Breast epithelium (tissue), 4 donors: ENCODE measurements around the gene PANX3. TPM values are rescaled to one million over a fixed set of nuclear protein-coding genes. Genes with fewer than 3 reads are reported as not detected.

Experiments
- DNase-seq, 2 donors: peaks; one replicate each; pipeline ENCODE4 v3.0.0-alpha.2; 2019; ENCODE audit warnings: low spot score in 2 of 2
- H3K27ac ChIP-seq, 2 donors: fragments of 200-600 bp; sonication (generic) in 1 of 2; one replicate each; pipeline ENCODE4 v1.5.1; 2016 to 2019; ENCODE audit warnings: mild to moderate bottlenecking in 1 of 2
- H3K27me3 ChIP-seq, 2 donors: fragments of 200-600 bp; sonication (generic) in 1 of 2; one replicate each; pipeline versions ENCODE4 v1.5.1 to v1.6.0; 2017 to 2019; ENCODE audit warnings: control low read depth in 1 of 2, mild to moderate bottlenecking in 1 of 2
- H3K36me3 ChIP-seq: fragments of 200-600 bp; one replicate; pipeline ENCODE4 v1.5.1; 2019
- H3K4me1 ChIP-seq, 2 donors: fragments of 200-600 bp; sonication (generic); one replicate each; pipeline ENCODE4 v1.5.1; 2016 to 2019; ENCODE audit warnings: control low read depth in 1 of 2
- H3K4me3 ChIP-seq, 3 donors: fragments of 200-600 bp; sonication (generic); 1 replicate in 2 of 3; 2 replicates in 1 of 3; pipeline ENCODE4 v1.5.1; 2016 to 2019; ENCODE audit warnings: mild to moderate bottlenecking in 3 of 3, moderate library complexity in 2 of 3
- H3K9me3 ChIP-seq, 2 donors: fragments of 200-600 bp; sonication (generic) in 1 of 2; one replicate each; pipeline ENCODE4 v1.5.1; 2016 to 2019; ENCODE audit warnings: control low read depth in 1 of 2
- CTCF ChIP-seq, 3 donors: fragments of 450-650 bp; IDR thresholded peaks; one replicate each; pipeline ENCODE4 v1.5.1; 2016 to 2017; ENCODE audit warnings: antibody characterized with exemption in 3 of 3, mild to moderate bottlenecking in 3 of 3, moderate library complexity in 3 of 3
- POLR2A ChIP-seq: fragments of 450-650 bp; IDR thresholded peaks from one replicate; pipeline ENCODE4 v1.6.1; 2016; ENCODE audit warnings: antibody characterized with exemption, mild to moderate bottlenecking, moderate library complexity
- POLR2AphosphoS5 ChIP-seq, 3 donors: sonication (generic); formaldehyde crosslinking; IDR thresholded peaks; one replicate each; pipeline ENCODE4 v1.6.1; 2017; ENCODE audit warnings: antibody characterized with exemption in 3 of 3
- intact Hi-C: fragments of 100-400 bp; cut with DNase I; formaldehyde crosslinking; loops from one replicate; pipeline ENCODE4 v1.15.1; 2023; ENCODE audit warnings: low total_unique reads
- total RNA-seq, 3 donors: library from RNA; depleted of rRNA; stranded (reverse); fragments of >200 nt; gene quantifications; one replicate each; pipeline ENCODE4 v1.1.0, GENCODE V29; 2016

The PANX3 gene
- total RNA-seq: not detected

GRCh38 chr11:124611064-124611463 is at the start of gene PANX3:
PANX3 (plus strand) TSS chr11:124611428; CDS start chr11:124611557, 129 bp downstream.
- DNase-seq: no peak
- TF ChIP-seq CTCF (IDR thresholded peaks at IDR 0.05) (no peak), POLR2A (no peak), POLR2AphosphoS5 (IDR thresholded peaks at IDR 0.05) (no peak)
- intact Hi-C loops: no loop called here
- H3K36me3 ChIP-seq: no peaks in the 10 kb centered on the region
- no peaks in the 10 kb centered on the region for H3K4me1 ChIP-seq
- no peak within 1 kb of the TSS for H3K27ac ChIP-seq
- no peak within 1 kb of the TSS for H3K4me3 ChIP-seq
- peaks cover 0 to 9% of the 10 kb centered on the region in 2 donors for H3K27me3 ChIP-seq
- no peaks in the 10 kb centered on the region for H3K9me3 ChIP-seq

GRCh38 chr11:124569697-124570096 is 41.5 kb upstream of the PANX3 start, which contains the start of gene OR8A1:
OR8A1 (plus strand) TSS chr11:124569997; CDS start chr11:124570120, 123 bp downstream.
- DNase-seq: no peak
- Histone ChIP-seq H3K27ac (no peak within 1 kb of the TSS), H3K27me3 (no peaks in the 10 kb centered on the region), H3K9me3 (no peaks in the 10 kb centered on the region), H3K4me3 (no peak within 1 kb of the TSS), H3K36me3 (no peaks in the 10 kb centered on the region), H3K4me1 (no peaks in the 10 kb centered on the region)
- TF ChIP-seq POLR2A (no peak), POLR2AphosphoS5 (IDR thresholded peaks at IDR 0.05) (no peak), CTCF (IDR thresholded peaks at IDR 0.05) (no peak)
- intact Hi-C loops: no loop called here

GRCh38 chr11:124570160-124570559 is 41.1 kb upstream of the PANX3 start:
- intact Hi-C loops: no loop called here
- TF ChIP-seq POLR2A (no peak), CTCF (IDR thresholded peaks at IDR 0.05) (no peak), POLR2AphosphoS5 (IDR thresholded peaks at IDR 0.05) (no peak)

GRCh38 chr11:124577716-124578427 is 33.4 kb upstream of the PANX3 start:
- Histone ChIP-seq H3K4me3 (no peak overlapping the region), H3K36me3 (no peaks in the 10 kb centered on the region), H3K27me3 (no peaks in the 10 kb centered on the region), H3K27ac (no peak overlapping the region), H3K9me3 (no peaks in the 10 kb centered on the region), H3K4me1 (no peaks in the 10 kb centered on the region)
- DNase-seq: no peak
- TF ChIP-seq POLR2A (no peak), CTCF (IDR thresholded peaks at IDR 0.05) (no peak), POLR2AphosphoS5 (IDR thresholded peaks at IDR 0.05) (no peak)
- intact Hi-C loops: no loop called here

More at GRCh38 chr11:124570160-124570559, 41.1 kb upstream of the PANX3 start:
- H3K36me3 ChIP-seq: no peaks in the 10 kb centered on the region
- DNase-seq: no peak
- no peaks in the 10 kb centered on the region for H3K27me3 ChIP-seq
- no peaks in the 10 kb centered on the region for H3K4me1 ChIP-seq
- no peak overlapping the region for H3K27ac ChIP-seq
- H3K4me3 ChIP-seq: no peak overlapping the region
- H3K9me3 ChIP-seq: no peaks in the 10 kb centered on the region

GRCh38 chr11:124578761-124579160 is 32.5 kb upstream of the PANX3 start:
- Histone ChIP-seq H3K9me3 (no peaks in the 10 kb centered on the region), H3K27me3 (no peaks in the 10 kb centered on the region), H3K27ac (no peak overlapping the region), H3K36me3 (no peaks in the 10 kb centered on the region), H3K4me3 (no peak overlapping the region), H3K4me1 (no peaks in the 10 kb centered on the region)
- intact Hi-C loops: no loop called here
- DNase-seq: no peak
- TF ChIP-seq POLR2AphosphoS5 (IDR thresholded peaks at IDR 0.05): no peak
- TF ChIP-seq CTCF (IDR thresholded peaks at IDR 0.05): no peak
